Fibroblast of lung (primary cell): ENCODE results near the gene TIMM8A.

Experiments
- EZH2 ChIP-seq: IDR thresholded peaks from 2 replicates; pipeline ENCODE4 v1.5.1; 2012; ENCODE audit warnings: low read length, control low read depth, mild to moderate bottlenecking; ENCODE audit errors: missing control alignments
- TF ChIP-seq, protein P1 (sequence below), 2 donors: IDR thresholded peaks in 1 of 2; conservative IDR thresholded peaks in 1 of 2; 1 replicate in 1 of 2; 2 replicates in 1 of 2; pipeline ENCODE4 v1.5.1; 2011 to 2012; ENCODE audit warnings: low read length in 2 of 2, control low read depth in 1 of 2, inconsistent platforms in 1 of 2, low read depth in 1 of 2, mild to moderate bottlenecking in 1 of 2

DNA sequence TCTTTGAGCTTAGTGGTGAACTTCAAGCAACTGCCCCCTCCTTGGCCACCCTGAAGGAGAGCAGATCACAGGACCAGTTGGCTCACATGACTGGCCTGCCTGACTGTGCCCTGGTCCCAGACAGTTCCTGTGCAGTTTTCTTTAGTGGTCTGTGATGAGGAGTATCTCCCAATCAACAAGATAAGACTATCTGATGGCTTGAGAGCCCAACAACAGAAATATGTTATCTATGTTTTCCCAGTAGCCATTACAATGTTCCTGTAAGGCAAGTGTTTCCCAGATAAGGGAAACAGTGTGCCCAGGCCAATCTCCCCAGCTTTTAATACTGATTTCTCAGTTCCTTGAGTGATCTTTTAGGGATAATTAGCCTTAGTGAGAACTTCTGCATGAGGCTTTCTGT, 14.2 kb upstream of the TIMM8A start:
- TF ChIP-seq, protein P1, sequence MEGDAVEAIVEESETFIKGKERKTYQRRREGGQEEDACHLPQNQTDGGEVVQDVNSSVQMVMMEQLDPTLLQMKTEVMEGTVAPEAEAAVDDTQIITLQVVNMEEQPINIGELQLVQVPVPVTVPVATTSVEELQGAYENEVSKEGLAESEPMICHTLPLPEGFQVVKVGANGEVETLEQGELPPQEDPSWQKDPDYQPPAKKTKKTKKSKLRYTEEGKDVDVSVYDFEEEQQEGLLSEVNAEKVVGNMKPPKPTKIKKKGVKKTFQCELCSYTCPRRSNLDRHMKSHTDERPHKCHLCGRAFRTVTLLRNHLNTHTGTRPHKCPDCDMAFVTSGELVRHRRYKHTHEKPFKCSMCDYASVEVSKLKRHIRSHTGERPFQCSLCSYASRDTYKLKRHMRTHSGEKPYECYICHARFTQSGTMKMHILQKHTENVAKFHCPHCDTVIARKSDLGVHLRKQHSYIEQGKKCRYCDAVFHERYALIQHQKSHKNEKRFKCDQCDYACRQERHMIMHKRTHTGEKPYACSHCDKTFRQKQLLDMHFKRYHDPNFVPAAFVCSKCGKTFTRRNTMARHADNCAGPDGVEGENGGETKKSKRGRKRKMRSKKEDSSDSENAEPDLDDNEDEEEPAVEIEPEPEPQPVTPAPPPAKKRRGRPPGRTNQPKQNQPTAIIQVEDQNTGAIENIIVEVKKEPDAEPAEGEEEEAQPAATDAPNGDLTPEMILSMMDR (conservative IDR thresholded peaks at IDR 0.05 in 1 of 2, IDR thresholded peaks at IDR 0.05 in 1 of 2; ENCODE audit: low read depth in 1 of 2, low read length in 2 of 2) = no peak
- no peak for TF ChIP-seq EZH2
